Hepatocyte (in vitro differentiated cells): ENCODE measurements around the gene PTPRD.

Source experiments
- EZH2 ChIP-seq: fragments of 200-600 bp; sonication (generic); IDR thresholded peaks from 2 replicates; pipeline ENCODE4 v1.6.1; 2016; ENCODE audit warnings: antibody characterized with exemption, mild to moderate bottlenecking, borderline replicate concordance
- TF ChIP-seq, protein P1 (sequence below): fragments of 200-600 bp; sonication (generic); IDR thresholded peaks from 2 replicates; pipeline ENCODE4 v1.5.1; 2016; ENCODE audit warnings: antibody characterized with exemption, mild to moderate bottlenecking; ENCODE audit not compliant: poor library complexity

DNA sequence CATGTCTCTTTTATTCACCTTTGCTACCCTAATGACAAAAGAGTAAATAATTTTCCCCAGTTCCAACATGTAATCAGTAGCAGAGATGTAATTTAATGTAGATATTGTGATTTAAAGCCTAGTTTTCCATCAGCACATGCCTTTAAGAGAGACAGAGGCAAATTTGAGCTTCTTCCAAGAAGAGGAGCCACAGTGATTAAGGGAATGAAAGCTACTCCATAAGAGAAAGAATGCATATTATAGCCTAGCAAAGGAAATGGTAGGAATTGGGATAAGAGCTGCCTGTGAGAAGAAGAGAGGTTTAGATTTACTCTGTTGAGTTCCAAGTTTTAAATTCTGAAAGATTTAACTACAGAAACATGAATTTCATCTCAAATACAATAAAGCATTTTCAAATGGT lies 2222.2 kb downstream of the PTPRD start:
- no peak for TF ChIP-seq EZH2
- TF ChIP-seq, protein P1, sequence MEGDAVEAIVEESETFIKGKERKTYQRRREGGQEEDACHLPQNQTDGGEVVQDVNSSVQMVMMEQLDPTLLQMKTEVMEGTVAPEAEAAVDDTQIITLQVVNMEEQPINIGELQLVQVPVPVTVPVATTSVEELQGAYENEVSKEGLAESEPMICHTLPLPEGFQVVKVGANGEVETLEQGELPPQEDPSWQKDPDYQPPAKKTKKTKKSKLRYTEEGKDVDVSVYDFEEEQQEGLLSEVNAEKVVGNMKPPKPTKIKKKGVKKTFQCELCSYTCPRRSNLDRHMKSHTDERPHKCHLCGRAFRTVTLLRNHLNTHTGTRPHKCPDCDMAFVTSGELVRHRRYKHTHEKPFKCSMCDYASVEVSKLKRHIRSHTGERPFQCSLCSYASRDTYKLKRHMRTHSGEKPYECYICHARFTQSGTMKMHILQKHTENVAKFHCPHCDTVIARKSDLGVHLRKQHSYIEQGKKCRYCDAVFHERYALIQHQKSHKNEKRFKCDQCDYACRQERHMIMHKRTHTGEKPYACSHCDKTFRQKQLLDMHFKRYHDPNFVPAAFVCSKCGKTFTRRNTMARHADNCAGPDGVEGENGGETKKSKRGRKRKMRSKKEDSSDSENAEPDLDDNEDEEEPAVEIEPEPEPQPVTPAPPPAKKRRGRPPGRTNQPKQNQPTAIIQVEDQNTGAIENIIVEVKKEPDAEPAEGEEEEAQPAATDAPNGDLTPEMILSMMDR, result no peak
